ENCODE results near the gene CXXC5.
"Not testable (repeated sequence)": the region's sequence is repeated elsewhere in the genome, so short reads cannot be mapped to it uniquely, and the experiment has no call there.

DNA sequence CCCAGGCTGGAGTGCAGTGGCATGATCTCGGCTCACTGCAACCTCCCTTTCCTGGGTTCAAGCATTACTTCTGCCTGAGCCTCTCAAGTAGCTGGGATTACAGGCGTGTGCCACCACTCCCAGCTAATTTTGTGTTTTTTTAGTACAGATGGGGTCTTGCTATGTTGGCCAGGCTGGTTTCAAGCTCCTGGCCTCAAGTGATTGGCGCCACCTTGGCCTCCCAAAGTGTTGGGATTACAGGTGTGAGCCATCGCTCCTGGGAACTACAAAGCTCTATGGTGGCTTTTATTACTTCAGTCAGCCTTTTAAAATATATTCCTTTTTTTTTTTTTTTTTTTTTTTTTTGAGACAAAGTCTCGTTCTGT lies 49.6 kb upstream of the CXXC5 start:
- TF ChIP-seq CTCF (IDR thresholded peaks at IDR 0.05); KAT7 (CRISPR knock-in tag; IDR thresholded peaks at IDR 0.05; ENCODE audit: borderline replicate concordance); SP1 (CRISPR knock-in tag; conservative IDR thresholded peaks at IDR 0.05); CREB1 (CRISPR knock-in tag; IDR thresholded peaks at IDR 0.05); NR3C1 (CRISPR knock-in tag; conservative IDR thresholded peaks at IDR 0.05; ENCODE audit: low read depth): not testable (repeated sequence)
- TF ChIP-seq, protein P1, sequence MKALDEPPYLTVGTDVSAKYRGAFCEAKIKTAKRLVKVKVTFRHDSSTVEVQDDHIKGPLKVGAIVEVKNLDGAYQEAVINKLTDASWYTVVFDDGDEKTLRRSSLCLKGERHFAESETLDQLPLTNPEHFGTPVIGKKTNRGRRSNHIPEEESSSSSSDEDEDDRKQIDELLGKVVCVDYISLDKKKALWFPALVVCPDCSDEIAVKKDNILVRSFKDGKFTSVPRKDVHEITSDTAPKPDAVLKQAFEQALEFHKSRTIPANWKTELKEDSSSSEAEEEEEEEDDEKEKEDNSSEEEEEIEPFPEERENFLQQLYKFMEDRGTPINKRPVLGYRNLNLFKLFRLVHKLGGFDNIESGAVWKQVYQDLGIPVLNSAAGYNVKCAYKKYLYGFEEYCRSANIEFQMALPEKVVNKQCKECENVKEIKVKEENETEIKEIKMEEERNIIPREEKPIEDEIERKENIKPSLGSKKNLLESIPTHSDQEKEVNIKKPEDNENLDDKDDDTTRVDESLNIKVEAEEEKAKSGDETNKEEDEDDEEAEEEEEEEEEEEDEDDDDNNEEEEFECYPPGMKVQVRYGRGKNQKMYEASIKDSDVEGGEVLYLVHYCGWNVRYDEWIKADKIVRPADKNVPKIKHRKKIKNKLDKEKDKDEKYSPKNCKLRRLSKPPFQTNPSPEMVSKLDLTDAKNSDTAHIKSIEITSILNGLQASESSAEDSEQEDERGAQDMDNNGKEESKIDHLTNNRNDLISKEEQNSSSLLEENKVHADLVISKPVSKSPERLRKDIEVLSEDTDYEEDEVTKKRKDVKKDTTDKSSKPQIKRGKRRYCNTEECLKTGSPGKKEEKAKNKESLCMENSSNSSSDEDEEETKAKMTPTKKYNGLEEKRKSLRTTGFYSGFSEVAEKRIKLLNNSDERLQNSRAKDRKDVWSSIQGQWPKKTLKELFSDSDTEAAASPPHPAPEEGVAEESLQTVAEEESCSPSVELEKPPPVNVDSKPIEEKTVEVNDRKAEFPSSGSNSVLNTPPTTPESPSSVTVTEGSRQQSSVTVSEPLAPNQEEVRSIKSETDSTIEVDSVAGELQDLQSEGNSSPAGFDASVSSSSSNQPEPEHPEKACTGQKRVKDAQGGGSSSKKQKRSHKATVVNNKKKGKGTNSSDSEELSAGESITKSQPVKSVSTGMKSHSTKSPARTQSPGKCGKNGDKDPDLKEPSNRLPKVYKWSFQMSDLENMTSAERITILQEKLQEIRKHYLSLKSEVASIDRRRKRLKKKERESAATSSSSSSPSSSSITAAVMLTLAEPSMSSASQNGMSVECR (CRISPR knock-in tag; IDR thresholded peaks at IDR 0.05; ENCODE audit: borderline replicate concordance): not testable (repeated sequence)
